ES-I3 (cell line): ENCODE results near the gene DRG1.
"Not testable (repeated sequence)": the region's sequence is repeated elsewhere in the genome, so short reads cannot be mapped to it uniquely, and the experiment has no call there.

ENCODE experiments used
- H3K36me3 ChIP-seq: 2 replicates; pipeline ENCODE4 v1.6.1; 2013; ENCODE audit warnings: mild to moderate bottlenecking, low read length, control low read depth, moderate library complexity; ENCODE audit not compliant: insufficient read depth
- H3K4me1 ChIP-seq: 2 replicates; pipeline ENCODE4 v1.6.1; 2013; ENCODE audit warnings: mild to moderate bottlenecking, control low read depth, low read length; ENCODE audit not compliant: insufficient read depth
- H3K9ac ChIP-seq: 2 replicates; pipeline ENCODE4 v1.6.1; 2013; ENCODE audit warnings: low read depth, mild to moderate bottlenecking, low read length, moderate library complexity
- H3K9me3 ChIP-seq: 2 replicates; pipeline ENCODE4 v1.6.1; 2013; ENCODE audit warnings: mild to moderate bottlenecking, low read length, moderate library complexity; ENCODE audit not compliant: control insufficient read depth, insufficient read depth

DRG1 gene

DNA sequence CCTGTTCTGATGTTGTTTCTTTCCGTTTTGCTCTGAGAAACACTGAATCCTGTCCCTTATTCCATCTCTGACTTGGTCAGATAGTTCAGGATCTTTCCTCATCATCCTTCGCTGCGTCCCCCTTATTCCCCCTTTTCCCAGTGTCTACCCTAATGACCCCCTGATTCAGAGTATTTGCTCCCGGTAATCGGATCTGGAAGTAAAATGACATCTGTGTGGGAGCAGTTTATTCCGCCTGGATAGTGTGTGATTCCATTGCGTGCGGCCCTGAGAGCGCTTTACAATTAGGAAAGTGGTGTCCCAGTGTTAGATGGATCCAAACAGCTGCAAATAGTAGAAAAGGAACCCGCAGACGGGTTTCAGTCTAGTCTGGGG, 606 bp downstream of the DRG1 start:
- Histone ChIP-seq H3K36me3 (peaks cover 6% of the 10 kb centered on the region), H3K4me1 (no peaks in the 10 kb centered on the region), H3K9me3 (no peaks in the 10 kb centered on the region), H3K9ac (peak overlapping the region; percentile 83)

DNA sequence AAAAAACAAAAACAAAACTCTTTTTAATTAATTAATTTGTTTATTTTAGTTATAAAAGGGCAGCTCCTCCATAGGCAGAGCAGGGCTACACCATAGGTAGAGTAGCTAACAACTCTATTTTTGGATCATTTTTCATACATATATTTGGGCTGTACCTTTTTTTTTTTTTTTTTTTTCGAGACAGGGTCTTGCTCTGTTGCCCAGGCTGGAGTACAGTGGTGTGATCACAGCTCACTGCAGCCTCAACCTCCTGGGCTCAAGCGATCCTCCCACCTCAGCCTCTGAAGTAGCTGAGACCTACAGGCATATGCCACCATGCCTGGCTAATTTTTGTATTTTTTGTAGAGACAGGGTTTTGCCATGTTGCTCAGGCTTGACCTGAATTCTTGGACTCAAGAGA, 2.9 kb downstream of the DRG1 start:
- not testable (repeated sequence) for H3K9ac ChIP-seq

DNA sequence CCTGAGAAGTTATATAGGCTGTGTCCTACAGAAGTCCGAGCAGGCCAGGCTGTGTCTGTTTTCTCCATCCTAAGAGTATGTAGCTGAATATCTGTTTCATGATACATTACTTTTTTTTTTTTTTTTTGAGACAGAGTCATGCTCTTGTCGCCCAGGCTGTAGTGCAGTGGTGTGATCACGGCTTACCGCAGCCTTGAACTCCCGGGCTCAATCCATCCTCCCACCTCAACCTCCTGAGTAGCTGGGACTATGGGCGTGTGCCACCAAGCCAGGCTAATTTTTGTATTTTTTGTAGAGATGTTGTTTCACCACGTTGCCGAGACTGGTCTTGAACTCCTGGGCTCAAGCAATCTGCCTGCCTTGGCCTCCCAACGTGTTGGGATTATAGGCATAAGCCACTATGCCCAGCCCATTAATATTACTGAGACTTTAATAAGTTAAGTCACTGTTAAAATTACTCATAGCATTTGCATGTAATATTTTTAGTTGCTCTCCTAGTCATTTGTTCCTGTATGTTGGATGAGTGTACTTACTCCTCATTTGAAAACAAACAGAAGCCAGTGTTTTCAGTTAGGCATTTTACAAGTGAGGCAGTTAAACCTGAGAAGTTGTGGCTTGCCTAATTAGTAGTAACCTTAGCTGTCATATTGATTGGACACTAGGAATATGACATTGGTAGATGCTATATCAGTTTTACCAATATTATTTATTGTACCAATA, 26.1 kb downstream of the DRG1 start:
- H3K9me3 ChIP-seq = no peaks in the 10 kb centered on the region
- no peak overlapping the region for H3K9ac ChIP-seq
- H3K4me1 ChIP-seq = no peaks in the 10 kb centered on the region
- H3K36me3 ChIP-seq = peaks cover 25% of the 10 kb centered on the region

More for the DNA sequence above, 2.9 kb downstream of the DRG1 start:
- H3K36me3 ChIP-seq = peaks cover 19% of the 10 kb centered on the region
- not testable (repeated sequence) for H3K4me1 ChIP-seq, H3K9me3 ChIP-seq

DNA sequence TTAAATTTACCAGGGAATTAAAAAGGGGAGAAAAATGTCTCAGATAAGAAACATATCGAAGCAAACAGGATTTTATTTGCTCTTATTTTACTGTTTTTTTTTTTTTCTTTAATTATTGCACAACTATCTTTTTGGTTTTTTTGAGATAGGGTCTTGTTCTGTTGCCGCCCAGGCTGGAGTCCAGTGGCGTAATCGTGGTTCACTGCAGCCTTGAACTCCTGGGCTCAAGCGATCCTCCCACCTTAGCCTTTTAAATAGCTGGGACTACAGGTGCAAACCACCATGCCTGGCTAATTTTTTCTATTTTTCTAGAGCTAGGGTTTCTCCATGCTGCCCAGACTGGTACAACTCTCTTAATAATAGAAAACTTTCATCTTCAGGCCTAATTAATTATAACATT, 32.5 kb downstream of the DRG1 start:
- Histone ChIP-seq H3K9ac (no peak overlapping the region), H3K4me1 (no peaks in the 10 kb centered on the region), H3K36me3 (peaks cover 34% of the 10 kb centered on the region), H3K9me3 (no peaks in the 10 kb centered on the region)

DNA sequence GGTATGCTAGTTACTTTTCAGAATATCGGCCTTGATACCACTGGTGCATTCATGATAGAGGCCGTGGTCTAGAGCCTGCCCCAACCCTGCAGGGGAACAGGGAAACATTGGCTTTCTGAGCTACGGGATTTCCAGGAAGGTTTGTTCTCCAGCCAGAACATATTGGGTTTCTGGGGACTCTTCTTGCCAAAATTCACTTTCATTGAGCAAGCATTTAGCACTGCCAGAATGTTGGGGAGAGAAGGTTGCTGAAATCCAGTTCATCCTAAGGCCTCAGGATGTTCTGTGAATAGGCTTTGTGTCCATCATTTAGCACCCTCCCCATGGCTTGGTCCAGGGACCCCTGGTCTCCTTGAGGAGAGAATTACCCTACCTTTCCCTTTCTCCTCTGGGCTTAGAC, 36.7 kb downstream of the DRG1 start:
- Histone ChIP-seq H3K9ac (no peak overlapping the region), H3K36me3 (peaks cover 41% of the 10 kb centered on the region), H3K4me1 (no peaks in the 10 kb centered on the region), H3K9me3 (no peaks in the 10 kb centered on the region)

DNA sequence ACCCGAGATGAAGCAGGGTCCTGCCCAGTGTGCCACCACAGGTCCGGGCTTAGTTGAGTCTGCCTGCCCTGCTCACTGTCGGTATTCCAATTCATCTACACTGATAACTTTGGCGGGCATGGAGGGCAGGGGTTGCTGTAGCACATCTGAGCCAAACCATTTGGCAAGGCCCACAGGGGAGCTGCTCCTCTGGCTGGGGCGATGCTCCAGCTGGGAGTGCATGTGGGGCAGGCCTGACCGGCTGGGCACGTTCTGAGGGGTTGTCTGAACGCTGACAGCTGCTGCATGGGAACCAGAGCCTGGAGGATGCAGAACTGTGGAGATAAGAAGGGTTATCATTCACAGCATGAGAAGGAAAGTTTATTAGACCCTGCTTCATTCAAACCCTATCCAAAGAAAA, 40.4 kb downstream of the DRG1 start:
- H3K4me1 ChIP-seq = no peaks in the 10 kb centered on the region
- no peak overlapping the region for H3K9ac ChIP-seq
- H3K36me3 ChIP-seq = peaks cover 35% of the 10 kb centered on the region
- no peaks in the 10 kb centered on the region for H3K9me3 ChIP-seq

DNA sequence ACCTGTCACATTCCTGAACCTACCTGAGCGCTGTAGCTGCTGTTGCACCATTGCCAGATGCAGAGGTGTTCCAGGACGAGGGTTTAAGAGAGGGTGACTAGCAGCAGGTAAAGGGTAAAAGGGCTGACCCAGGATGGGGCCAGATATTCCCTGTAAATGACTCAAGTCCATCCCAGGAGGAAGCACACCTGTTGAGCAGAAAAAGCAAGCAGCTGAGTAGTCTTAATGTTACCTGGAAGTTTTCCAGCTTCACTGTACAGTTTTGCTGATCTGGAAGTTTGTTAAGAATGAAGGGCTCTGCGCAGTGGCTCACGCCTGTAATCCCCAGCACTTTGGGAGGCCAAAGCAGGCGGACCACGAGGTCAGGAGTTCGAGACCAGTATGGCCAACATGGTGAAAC, 41.3 kb downstream of the DRG1 start:
- no peaks in the 10 kb centered on the region for H3K4me1 ChIP-seq
- H3K9me3 ChIP-seq = no peaks in the 10 kb centered on the region
- peaks cover 41% of the 10 kb centered on the region for H3K36me3 ChIP-seq
- H3K9ac ChIP-seq = no peak overlapping the region

GRCh38 chr22:31441652-31442051, 42.2 kb downstream of the DRG1 start:
- Histone ChIP-seq H3K36me3 (peaks cover 31% of the 10 kb centered on the region), H3K4me1 (no peaks in the 10 kb centered on the region), H3K9me3 (no peaks in the 10 kb centered on the region), H3K9ac (no peak overlapping the region)

DNA sequence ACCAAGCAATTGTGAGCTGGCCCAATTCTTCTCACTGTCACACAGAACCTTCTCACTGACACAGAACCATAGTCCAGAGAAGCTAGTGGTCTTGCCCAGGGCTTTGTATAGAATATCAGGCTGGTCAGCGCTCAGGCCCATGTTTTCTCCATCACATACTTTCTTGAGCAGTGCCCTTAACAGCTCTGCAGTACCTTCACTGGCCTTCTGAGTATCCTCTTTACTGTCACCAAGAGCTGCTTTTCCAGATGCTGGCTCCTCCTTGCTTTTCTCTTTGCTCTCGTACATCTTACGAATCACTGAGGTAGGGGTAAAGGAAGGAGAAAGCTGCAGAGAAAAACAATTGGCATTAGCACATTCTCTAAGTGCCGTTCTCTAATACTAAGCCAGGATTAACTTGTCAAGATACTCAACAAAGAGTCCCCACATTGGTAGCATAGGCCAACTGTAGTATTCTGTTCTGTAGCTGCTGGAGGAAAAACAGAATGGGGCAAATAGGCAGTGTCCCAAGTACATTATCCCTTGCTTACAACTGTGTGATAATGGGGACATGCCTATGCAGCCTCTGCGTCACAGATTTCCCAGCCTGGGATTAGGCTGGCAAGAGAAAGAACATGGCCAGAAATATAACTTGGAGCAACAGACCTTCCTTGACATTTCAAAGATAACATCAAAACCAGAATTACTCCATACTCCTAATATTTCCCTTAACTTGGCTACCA, 43.5 kb downstream of the DRG1 start:
- Histone ChIP-seq H3K9ac (no peak overlapping the region), H3K4me1 (no peaks in the 10 kb centered on the region), H3K9me3 (no peaks in the 10 kb centered on the region), H3K36me3 (peaks cover 27% of the 10 kb centered on the region)

- H3K9me3 ChIP-seq = no peaks in the 10 kb centered on the region
- H3K9ac ChIP-seq = no peak overlapping the region
- H3K4me1 ChIP-seq = no peaks in the 10 kb centered on the region
- peaks cover 21% of the 10 kb centered on the region for H3K36me3 ChIP-seq
These were observed 44.1 kb downstream of the DRG1 start for GRCh38 chr22:31443516-31443915.

GRCh38 chr22:31445642-31446041, 46.2 kb downstream of the DRG1 start:
- H3K4me1 ChIP-seq = no peaks in the 10 kb centered on the region
- H3K9me3 ChIP-seq = no peaks in the 10 kb centered on the region
- no peak overlapping the region for H3K9ac ChIP-seq
- H3K36me3 ChIP-seq = peaks cover 15% of the 10 kb centered on the region; the same call in 1 of the 2 replicates

DNA sequence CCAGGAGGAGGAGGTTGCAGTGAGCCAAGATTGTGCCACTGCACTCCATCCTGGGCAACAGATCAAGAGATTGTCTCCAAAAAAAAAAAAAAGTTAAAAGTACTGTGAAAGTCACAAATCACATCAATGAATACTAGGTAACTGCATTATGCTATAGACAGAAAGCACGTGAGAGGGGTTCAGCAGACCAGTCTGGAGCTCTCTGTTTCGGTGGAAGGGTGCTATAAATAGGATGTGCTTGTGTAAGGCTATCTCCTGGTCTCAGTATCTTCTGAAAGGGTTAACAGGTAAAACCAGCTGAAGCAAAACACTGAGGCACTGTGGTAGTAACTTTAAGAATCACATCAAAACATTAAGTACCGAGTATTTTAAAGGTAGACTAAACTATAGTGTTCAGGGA, 46.8 kb downstream of the DRG1 start:
- Histone ChIP-seq H3K9ac (no peak overlapping the region), H3K9me3 (no peaks in the 10 kb centered on the region), H3K36me3 (peaks cover 15% of the 10 kb centered on the region; the same call in 1 of the 2 replicates), H3K4me1 (no peaks in the 10 kb centered on the region)

DNA sequence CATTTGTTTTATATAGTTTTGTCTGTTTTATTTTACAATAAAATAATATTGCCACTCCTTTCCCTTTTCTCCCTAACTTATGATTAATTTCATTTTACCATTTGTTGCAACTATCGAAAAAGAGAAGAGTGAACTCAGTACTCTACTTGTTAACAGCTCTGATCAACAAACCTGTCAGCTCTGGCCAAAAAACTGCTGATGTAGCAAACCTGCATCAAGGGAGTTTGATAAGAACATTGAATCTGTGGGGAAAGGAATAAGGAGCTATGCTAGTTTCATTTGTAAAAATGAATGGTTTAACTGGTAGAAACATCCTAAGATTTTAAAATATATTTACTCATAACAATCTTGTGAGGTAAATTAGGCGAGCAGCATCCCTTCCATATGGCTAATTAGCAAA, 47.4 kb downstream of the DRG1 start:
- H3K4me1 ChIP-seq = no peaks in the 10 kb centered on the region
- H3K36me3 ChIP-seq = peaks cover 15% of the 10 kb centered on the region; the same call in 1 of the 2 replicates
- no peaks in the 10 kb centered on the region for H3K9me3 ChIP-seq
- H3K9ac ChIP-seq = no peak overlapping the region

DNA sequence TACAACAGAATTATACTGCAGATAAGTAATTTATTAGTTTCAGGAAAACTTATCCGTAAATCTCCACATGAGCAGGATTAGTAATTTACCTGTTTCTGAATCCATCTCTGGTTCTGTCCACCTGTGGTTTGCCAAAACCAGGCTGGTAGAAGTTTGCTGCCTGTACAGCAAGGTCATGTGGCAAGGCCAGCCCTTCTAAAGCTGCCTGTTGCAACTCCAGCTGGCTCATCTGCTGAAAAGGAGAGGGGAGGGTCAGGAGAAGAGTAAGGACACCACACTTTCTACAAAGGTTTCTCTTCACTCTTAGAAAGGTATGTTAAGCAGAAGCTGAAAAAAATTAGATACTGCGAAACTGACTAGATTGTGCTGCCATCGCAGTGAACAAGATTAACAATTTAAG, 47.9 kb downstream of the DRG1 start:
- Histone ChIP-seq H3K4me1 (no peaks in the 10 kb centered on the region), H3K9ac (no peak overlapping the region), H3K36me3 (peaks cover 15% of the 10 kb centered on the region; the same call in 1 of the 2 replicates), H3K9me3 (no peaks in the 10 kb centered on the region)

DNA sequence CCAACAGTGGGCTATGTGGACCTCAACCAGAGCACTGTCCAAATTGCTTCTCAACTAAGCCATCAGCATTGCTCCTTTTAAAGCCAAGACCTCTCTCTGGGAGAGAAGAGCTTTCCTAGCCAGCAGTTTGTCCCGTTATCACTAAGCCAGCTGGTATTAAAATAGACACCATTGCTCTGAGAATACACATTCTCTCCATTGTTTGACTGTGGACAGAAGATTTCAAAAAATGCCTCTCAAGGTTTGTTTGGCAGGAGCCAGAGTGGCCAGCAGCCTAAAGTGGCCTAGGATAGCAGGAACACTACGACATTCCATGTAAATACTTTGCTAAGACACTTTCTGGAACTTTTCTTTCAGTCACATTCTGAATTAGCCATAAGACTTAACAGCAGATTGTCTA, 49.0 kb downstream of the DRG1 start:
- peaks cover 12% of the 10 kb centered on the region; the same call in 1 of the 2 replicates for H3K36me3 ChIP-seq
- H3K9me3 ChIP-seq = no peaks in the 10 kb centered on the region
- no peak overlapping the region for H3K9ac ChIP-seq
- no peaks in the 10 kb centered on the region for H3K4me1 ChIP-seq
